Measurements from ENCODE around the gene L3MBTL4.

- TF ChIP-seq CTCF (IDR thresholded peaks at IDR 0.05 in 2 of 3, conservative IDR thresholded peaks at IDR 0.05 in 1 of 3; ENCODE audit: borderline replicate concordance in 1 of 3, insufficient read depth in 1 of 3, low read depth in 2 of 3, low read length in 2 of 3) = no peak
- no peak for TF ChIP-seq YY1 (IDR thresholded peaks at IDR 0.05; ENCODE audit: extremely low read depth, insufficient replicate concordance, low read depth, low read length)
- no peak for TF ChIP-seq POLR2A (IDR thresholded peaks at IDR 0.05; ENCODE audit: borderline replicate concordance, extremely low read depth, insufficient read depth, insufficient read length)
- no peak for TF ChIP-seq CBX3 (IDR thresholded peaks at IDR 0.05; ENCODE audit: low read depth)
- TF ChIP-seq ELF1 (IDR thresholded peaks at IDR 0.05; ENCODE audit: borderline replicate concordance, low read depth) = no peak
- TF ChIP-seq MAX (IDR thresholded peaks at IDR 0.05) = no peak
- no peak for TF ChIP-seq POLR2AphosphoS5 (IDR thresholded peaks at IDR 0.05; ENCODE audit: low read depth, low read length)
- TF ChIP-seq REST (IDR thresholded peaks at IDR 0.05; ENCODE audit: low read depth) = no peak
- no peak for TF ChIP-seq EZH2 (IDR thresholded peaks at IDR 0.05)
- TF ChIP-seq CEBPB (IDR thresholded peaks at IDR 0.05; ENCODE audit: low read depth) = no peak
- no peak for TF ChIP-seq SP1 (IDR thresholded peaks at IDR 0.05; ENCODE audit: low read depth)
- TF ChIP-seq, protein P1, sequence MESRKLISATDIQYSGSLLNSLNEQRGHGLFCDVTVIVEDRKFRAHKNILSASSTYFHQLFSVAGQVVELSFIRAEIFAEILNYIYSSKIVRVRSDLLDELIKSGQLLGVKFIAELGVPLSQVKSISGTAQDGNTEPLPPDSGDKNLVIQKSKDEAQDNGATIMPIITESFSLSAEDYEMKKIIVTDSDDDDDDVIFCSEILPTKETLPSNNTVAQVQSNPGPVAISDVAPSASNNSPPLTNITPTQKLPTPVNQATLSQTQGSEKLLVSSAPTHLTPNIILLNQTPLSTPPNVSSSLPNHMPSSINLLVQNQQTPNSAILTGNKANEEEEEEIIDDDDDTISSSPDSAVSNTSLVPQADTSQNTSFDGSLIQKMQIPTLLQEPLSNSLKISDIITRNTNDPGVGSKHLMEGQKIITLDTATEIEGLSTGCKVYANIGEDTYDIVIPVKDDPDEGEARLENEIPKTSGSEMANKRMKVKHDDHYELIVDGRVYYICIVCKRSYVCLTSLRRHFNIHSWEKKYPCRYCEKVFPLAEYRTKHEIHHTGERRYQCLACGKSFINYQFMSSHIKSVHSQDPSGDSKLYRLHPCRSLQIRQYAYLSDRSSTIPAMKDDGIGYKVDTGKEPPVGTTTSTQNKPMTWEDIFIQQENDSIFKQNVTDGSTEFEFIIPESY (IDR thresholded peaks at IDR 0.05; ENCODE audit: extremely low read depth, insufficient replicate concordance, low read length) = no peak
Measured at GRCh38 chr18:6086731-6087130, 328.0 kb downstream of the L3MBTL4 start.
